AG04449 (cell line): ENCODE results near the gene OR2L8.

Experiments used
- CTCF ChIA-PET: fragments of 350-600 bp; formaldehyde crosslinking; extraction: SDS; loops from one replicate; lab custom pipeline; 2021; ENCODE audit warnings: antibody characterized with exemption; lab: Yijun Ruan, JAX
- POLR2A ChIA-PET: fragments of 400-600, 350-600 bp; formaldehyde crosslinking; extraction: SDS; loops from one replicate; lab custom pipeline; 2020; ENCODE audit warnings: antibody characterized with exemption, inconsistent platforms; lab: Yijun Ruan, JAX
- DNase-seq: peaks from one replicate; pipeline ENCODE4 v3.0.0-alpha.2; 2010; ENCODE audit warnings: low read depth, low spot score
- H3K4me3 ChIP-seq: 2 replicates; pipeline ENCODE4 v1.5.1; 2011; ENCODE audit warnings: low read depth, mild to moderate bottlenecking, control low read depth, low read length
- CTCF ChIP-seq: IDR thresholded peaks from one replicate; pipeline ENCODE4 v1.5.1; 2011; ENCODE audit warnings: mild to moderate bottlenecking, moderate library complexity, low read length, control low read depth, inconsistent platforms; ENCODE audit not compliant: insufficient read depth; ENCODE audit errors: missing control alignments

The OR2L8 gene

GRCh38 chr1:247913786-247914185 lies 34.9 kb upstream of the OR2L8 start:
- DNase-seq = no peak
- H3K4me3 ChIP-seq = no peak overlapping the region
- CTCF ChIA-PET = no interaction called here
- no peak for TF ChIP-seq CTCF
- POLR2A ChIA-PET = no interaction called here

GRCh38 chr1:247914941-247915662 lies 33.6 kb upstream of the OR2L8 start:
- DNase-seq = no peak
- CTCF ChIA-PET = no interaction called here
- no peak overlapping the region for H3K4me3 ChIP-seq

GRCh38 chr1:247919952-247920351 lies 28.7 kb upstream of the OR2L8 start, which contains the start of gene OR2T8:
Gene OR2T8, plus strand, starts transcription at chr1:247920252. Its CDS starts 766 bp downstream, at chr1:247921018.
- CTCF ChIA-PET = no interaction called here
- POLR2A ChIA-PET = no interaction called here
- no peak within 1 kb of the TSS for H3K4me3 ChIP-seq
- no peak for TF ChIP-seq CTCF
- DNase-seq = no peak

More at GRCh38 chr1:247914941-247915662, 33.6 kb upstream of the OR2L8 start:
- no peak for TF ChIP-seq CTCF
- POLR2A ChIA-PET = no interaction called here

- TF ChIP-seq CTCF = no peak
- no peak for DNase-seq
- no peak overlapping the region for H3K4me3 ChIP-seq
- POLR2A ChIA-PET = no interaction called here
- CTCF ChIA-PET = no interaction called here
Measured at GRCh38 chr1:247923941-247924340, 24.7 kb upstream of the OR2L8 start.

GRCh38 chr1:247924868-247925267 lies 23.8 kb upstream of the OR2L8 start, which contains the start of gene OR2AJ1:
Gene OR2AJ1, plus strand, starts transcription at chr1:247924889. Its CDS starts 8,880 bp downstream, at chr1:247933769.
- POLR2A ChIA-PET = no interaction called here
- H3K4me3 ChIP-seq = no peak within 1 kb of the TSS
- no peak for DNase-seq
- CTCF ChIA-PET = no interaction called here
- TF ChIP-seq CTCF = no peak

GRCh38 chr1:247933989-247934388 lies 14.7 kb upstream of the OR2L8 start:
- no peak overlapping the region for H3K4me3 ChIP-seq
- ChIA-PET CTCF (no interaction called here), POLR2A (no interaction called here)
- DNase-seq = no peak
- TF ChIP-seq CTCF = no peak
